HG03442 (cell line): ENCODE data around the gene SEMA5A.

Source experiments
- ATAC-seq: cut with Tn5 transposase; IDR thresholded peaks from one replicate; pipeline ENCODE4 v1.9.1; 2021; ENCODE audit warnings: mild to moderate bottlenecking, moderate library complexity; ENCODE audit not compliant: unreplicated experiment

SEMA5A gene

DNA sequence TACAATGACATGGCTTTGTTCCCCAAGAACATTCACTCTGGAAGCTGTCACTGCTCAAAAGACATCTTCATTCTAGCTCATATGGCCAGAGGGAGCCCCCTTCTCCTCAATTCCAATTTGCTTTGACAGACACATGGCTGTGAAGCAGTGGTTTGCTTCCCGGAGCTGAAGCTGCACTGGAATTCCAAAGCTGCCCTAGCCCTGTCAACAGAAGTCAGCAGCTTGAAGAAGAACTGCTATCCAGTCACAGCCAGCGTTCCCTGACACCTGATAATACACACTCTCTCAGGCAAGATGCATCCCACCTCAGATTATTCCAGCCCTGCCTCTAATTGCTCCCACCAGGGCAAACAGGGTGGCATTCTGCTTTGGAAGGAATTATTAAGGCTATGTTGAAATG, 93.7 kb downstream of the SEMA5A start:
- no peak for ATAC-seq

DNA sequence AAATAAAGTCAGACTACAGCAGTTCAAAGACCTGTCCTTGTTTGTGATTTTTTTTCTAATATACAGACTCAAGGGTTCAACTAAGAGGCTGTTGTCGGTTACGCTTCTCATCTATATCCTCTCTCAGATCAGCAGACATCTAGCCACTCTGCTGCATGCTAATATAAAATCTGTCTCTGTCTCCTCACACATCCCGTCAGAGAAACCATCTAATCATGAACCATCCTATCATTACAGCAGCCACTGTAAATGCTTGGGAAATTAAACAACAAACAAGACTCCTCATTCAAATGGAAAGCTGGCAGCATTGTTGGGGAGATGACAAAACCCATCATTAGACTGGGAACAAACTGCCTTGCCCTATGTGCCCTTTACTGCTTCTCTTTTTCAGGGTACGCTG, 94.8 kb downstream of the SEMA5A start:
- no peak for ATAC-seq

DNA sequence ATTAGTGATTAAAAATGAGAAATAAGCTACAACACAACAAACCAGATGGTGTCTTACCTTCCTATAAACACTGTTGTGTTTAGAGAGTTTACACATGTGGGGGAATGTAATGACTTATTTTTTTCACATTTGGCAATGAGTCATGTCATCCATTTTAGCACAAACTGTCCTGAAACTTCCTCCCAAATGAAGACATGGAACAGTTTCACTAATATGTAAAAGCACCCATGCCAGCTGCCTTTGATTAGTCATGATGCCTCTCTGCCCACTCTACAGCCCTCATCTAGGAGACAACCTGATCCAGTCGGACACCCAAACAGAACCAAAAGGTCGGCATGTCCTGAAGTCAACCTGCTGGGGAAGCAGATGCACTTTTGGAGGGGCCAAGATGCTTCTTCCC, 98.2 kb downstream of the SEMA5A start:
- ATAC-seq, result no peak

GRCh38 chr5:9445826-9446388, 100.0 kb downstream of the SEMA5A start:
- ATAC-seq, result no peak

- ATAC-seq, result no peak
These were observed 101.5 kb downstream of the SEMA5A start for GRCh38 chr5:9444346-9444745.

DNA sequence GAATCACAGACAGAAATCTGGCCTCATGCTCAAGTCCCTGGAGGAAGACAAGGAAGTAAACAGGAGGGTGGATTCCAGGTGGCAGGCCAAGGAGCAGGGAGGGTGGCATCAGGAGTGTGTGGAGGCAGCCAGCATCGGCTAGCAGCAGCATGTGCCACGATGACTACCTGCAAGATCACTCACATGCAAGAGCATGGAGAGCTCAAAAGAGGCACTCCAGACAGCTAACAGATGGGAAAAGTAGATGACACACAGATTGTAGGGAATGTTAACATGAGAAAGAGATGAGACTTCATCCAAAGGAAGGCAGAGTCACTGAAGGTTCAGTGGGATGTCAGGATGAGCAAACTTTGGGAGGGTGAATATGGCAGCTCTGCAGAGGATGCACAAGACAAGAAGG, 104.3 kb downstream of the SEMA5A start:
- ATAC-seq, result no peak

DNA sequence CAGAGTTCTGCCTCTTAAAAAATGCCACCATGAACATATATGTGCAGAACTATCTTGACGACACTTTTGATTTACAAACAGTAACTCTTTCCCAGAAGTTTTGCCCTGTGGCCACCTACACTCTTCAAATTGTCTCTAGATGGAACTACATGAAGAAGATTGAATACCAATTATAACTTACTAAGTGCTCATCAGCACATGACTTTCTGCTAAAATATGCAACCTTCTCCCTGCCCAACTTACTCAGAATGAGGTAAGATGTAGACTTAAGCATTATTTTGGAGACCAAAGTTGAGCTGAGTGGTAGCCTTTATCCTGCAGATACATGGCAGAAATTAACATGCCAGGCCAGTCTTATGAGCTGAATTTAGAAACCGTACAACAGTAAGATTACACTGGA, 105.4 kb downstream of the SEMA5A start:
- ATAC-seq, result no peak

DNA sequence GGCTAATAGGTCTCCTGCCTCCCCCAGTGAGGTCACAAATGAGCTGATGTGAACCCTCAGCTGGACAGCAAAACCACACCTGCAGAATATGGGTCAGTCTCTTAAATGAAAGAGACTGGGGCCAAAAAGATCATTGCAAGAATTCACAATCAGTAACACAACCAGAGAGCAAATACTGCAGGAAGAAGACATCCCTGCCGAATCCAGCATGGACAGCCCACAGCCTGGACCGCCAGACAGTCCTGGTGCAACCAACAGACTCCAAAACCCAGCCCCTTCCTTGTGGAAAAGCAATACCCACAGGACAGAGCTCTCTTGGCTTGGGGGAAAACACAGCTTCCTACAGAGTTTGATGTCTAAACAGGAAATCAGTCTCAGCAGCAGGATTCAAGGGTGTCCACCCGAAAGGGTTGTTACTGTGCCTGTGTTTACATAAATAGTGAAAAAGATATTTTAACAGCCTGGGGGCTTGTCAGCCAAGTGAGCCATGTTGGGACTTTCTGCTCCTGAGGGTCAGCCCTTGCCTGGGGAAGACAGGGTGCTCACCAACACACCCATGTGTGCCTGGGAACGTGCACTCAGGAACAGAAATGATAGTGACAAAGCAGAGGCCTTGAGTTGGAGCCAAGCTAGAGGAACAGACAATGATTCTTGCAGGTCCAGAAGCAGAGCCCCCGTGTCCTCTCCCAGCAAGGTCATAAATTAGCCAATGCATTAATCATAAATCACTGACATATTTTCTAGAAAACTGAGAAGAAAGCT, 106.2 kb downstream of the SEMA5A start:
- ATAC-seq, result no peak

- no peak for ATAC-seq
These were observed 107.1 kb downstream of the SEMA5A start for GRCh38 chr5:9438596-9439354.

- no peak for ATAC-seq
These were observed 108.1 kb downstream of the SEMA5A start for GRCh38 chr5:9437741-9438240.

- no peak for ATAC-seq
These were observed 114.2 kb downstream of the SEMA5A start for GRCh38 chr5:9431496-9432258.

DNA sequence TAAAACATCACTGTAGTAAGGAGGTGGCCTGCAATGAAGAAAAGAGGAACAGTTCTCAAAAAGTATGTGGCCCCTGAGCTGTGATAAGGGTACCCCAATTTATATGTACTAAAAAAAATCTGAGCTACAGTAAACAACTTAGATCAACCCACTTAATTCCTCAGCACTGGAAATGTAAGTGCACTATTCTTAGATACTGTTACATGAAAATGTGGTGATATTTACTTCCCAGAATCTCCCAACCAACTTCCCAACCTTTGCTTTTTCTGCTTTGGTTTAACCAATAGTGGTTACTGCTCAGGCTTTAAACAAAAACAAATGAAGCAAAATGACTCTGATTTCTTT, 114.8 kb downstream of the SEMA5A start:
- no peak for ATAC-seq

- no peak for ATAC-seq
These were observed 115.6 kb downstream of the SEMA5A start for GRCh38 chr5:9430306-9430705.

- ATAC-seq, result no peak
These were observed 116.1 kb downstream of the SEMA5A start for GRCh38 chr5:9429691-9430215.

DNA sequence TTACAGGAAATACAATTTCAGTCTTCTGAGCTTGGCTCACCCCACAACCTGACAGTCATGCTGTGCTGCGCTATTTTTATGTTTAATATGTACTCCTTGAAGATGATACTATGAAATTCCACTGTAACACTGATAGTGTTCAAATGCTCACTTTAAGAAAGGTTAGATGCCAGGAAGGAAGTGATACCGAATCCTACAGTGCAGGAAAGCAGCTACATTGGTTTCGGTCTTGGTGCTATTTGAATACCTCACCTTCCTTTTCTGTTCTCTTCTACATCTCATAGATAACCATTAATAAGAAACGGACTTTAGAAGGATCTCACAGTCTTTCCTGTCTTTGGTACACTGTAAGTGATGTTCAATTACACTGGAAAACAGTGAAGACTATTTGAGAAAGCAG, 117.6 kb downstream of the SEMA5A start:
- no peak for ATAC-seq

DNA sequence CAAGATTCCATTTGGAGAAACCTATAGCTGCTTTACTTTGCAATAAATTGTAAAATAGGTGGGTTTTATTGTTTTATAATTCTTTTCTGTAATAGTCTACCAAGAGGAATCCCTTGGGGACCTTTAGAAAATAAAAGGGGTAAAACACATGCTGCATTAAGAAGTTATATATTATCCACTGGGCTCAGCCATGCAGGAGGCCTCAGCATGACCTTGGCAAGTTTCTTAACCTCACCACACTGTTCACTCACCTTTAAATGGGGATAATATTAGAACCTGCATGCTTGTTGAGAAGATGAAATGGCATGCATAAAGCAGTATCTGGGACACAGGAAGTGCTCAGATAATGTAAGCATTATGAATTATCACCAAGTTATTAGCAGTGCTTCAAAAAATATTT, 120.2 kb downstream of the SEMA5A start:
- ATAC-seq, result no peak

DNA sequence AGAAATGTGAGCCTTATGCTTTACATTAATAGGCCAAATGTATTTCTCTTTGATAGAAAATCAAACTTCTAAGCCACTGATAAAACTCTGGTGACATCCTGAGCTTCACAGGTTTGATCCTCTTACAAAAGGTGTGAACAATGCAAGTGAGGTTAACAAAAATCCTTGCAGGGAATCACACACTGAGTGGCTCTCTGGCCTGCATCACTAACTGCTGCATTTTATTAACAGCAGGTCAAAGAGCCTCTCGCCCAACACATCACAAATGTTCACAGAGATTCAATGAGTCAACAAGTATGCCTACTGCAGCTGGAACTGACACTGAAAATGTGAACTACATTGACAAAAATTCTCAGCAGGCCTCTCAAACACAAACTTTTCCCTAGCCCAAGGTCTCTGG, 122.3 kb downstream of the SEMA5A start:
- no peak for ATAC-seq

GRCh38 chr5:9421884-9422283, 124.0 kb downstream of the SEMA5A start:
- no peak for ATAC-seq

GRCh38 chr5:9419794-9420193, 126.1 kb downstream of the SEMA5A start:
- ATAC-seq, result no peak

GRCh38 chr5:9415566-9415965, 130.3 kb downstream of the SEMA5A start:
- no peak for ATAC-seq

DNA sequence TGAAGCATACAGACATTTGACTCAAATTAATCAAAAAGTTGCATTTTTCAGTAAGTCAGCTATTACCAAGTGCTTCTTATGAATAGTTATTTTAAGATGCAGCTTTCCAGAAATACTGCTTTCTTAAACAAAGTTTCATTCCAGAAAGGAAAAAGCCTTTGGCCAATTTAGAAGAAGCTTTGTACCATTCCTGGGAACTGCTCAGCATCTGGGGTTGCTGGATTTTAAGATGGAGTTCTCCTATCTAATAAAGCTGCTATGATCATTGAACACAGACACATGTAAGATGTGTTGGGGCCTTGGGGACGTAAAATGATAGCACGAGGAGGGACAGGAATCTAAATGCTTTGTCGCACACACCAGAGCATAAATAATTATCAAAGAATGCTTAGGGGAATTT, 130.8 kb downstream of the SEMA5A start:
- ATAC-seq, result no peak
